HT1080 (cell line): ENCODE results near the gene GALNT9. TPM values are rescaled to one million over a fixed set of nuclear protein-coding genes. Genes with fewer than 3 reads are reported as not detected.
"Not testable (repeated sequence)": the region's sequence is repeated elsewhere in the genome, so short reads cannot be mapped to it uniquely, and the experiment has no call there.

Source experiments
- DNase-seq: peaks from one replicate; pipeline ENCODE4 v3.0.0-alpha.2; 2015; ENCODE audit warnings: low read depth
- polyA plus RNA-seq, 2 experiments: library from polyadenylated mRNA; depleted of rRNA; stranded (reverse); fragments of >200 nt; gene quantifications; 2 replicates each; pipeline ENCODE4 v1.2.3, GENCODE V29; 2015
- total RNA-seq: library from RNA; depleted of rRNA; stranded (reverse); fragments of >200 nt; shearing (Covaris generic); gene quantifications from 2 replicates; pipeline ENCODE4 v1.2.3, GENCODE V29; 2014; rRNA removed

The GALNT9 gene
- 0.30 TPM in 1 of 2 replicates, not detected in the other for total RNA-seq
- polyA plus RNA-seq (2015; cell fraction: cytosol; rRNA removed): 0.03 TPM in 1 of 2 replicates, not detected in the other
- polyA plus RNA-seq (2015; cell fraction: nucleus; rRNA removed): 0.14 TPM in 1 of 2 replicates, not detected in the other

DNA sequence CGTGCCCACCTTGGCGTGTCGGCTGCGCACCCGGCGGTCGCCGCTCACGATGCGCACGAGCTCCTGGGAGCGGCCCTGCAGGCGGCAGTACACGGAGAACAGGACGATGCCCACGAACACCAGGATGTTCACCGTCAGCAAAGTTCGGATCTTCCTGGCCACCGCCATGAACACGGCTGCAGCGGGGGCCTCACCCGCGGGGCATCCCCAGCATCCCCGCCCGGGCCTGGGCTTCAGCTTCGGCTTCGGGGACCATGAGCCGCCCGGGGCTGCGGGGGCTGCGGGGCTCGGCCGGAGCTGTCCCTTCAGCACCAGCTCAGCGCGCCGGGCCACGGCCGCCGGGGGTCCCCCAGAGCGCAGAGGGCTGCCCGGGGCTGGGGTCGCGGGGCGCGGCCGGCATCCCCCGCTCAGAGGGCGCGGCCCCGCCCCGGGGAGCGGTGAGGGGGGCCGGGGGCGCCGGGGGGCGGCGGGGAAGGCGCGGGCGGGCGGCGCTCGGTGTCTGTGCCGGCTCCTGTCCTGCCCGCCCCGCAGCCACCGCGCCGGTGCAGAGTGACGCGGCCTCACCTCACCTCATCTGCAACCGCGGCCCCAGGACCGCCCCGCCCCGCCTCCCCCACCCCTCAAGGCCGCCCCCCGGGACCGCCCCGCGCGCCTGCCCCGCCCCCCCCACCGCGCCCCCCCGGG lies at the start of gene GALNT9:
TSS of gene GALNT9 (minus strand) at position 554 of the 684 bp plus-strand sequence. CDS start at position 168, 386 bp downstream.
- DNase-seq: no peak

DNA sequence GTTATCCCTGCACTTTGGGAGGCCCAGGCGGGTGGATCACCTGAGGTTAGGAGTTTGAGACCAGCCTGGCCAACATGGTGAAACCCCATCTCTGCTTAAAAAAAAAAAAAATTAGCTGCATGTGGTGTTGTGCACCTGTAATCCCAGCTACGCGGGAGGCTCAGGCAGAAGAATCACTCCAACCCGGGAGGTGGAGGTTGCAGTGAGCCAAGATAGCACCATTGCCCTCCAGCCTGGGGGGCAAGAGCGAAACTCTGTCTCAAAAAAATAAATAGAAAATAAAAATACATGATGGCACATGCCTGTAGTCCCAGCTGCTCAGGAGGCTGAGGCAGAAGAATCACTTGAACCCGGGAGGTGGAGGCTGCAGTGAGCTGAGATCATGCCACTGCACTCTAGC lies 49.7 kb upstream of the GALNT9 start:
- DNase-seq: not testable (repeated sequence)

DNA sequence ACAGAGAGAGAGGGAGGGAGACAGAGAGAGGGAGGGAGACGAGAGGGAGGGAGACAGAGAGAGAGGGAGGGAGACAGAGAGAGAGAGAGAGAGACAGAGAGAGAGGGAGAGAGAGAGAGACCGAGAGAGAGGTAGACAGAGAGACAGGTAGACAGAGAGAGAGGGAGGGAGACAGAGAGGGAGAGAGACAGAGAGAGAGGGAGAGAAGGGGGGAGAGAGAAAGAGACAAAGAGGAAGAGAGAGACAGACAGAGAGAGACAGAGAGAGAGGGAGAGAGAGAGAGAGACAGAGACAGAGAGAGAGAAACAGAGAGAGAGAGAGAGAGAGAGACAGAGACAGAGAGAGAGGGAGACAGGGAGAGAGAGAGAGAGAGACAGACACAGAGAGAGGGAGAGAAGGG lies 47.8 kb upstream of the GALNT9 start:
- no peak for DNase-seq

DNA sequence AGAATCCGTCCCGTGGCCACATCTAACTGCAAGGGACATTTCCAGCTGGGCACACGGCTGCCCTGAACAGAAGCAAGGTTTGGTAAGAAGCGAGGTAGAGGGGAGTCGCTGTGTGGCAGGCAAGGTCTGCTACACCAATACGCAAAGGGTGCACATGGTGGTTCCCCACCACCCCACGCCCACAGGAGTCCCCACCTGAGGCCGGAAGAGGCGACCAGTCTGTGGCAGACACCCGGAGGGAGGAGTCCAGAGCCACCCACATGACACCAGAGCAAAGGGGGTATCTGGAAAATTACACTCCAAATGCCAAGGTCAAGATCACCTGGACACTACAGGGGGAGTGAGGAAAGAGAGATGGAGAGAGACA lies 47.1 kb upstream of the GALNT9 start:
- DNase-seq: no peak

DNA sequence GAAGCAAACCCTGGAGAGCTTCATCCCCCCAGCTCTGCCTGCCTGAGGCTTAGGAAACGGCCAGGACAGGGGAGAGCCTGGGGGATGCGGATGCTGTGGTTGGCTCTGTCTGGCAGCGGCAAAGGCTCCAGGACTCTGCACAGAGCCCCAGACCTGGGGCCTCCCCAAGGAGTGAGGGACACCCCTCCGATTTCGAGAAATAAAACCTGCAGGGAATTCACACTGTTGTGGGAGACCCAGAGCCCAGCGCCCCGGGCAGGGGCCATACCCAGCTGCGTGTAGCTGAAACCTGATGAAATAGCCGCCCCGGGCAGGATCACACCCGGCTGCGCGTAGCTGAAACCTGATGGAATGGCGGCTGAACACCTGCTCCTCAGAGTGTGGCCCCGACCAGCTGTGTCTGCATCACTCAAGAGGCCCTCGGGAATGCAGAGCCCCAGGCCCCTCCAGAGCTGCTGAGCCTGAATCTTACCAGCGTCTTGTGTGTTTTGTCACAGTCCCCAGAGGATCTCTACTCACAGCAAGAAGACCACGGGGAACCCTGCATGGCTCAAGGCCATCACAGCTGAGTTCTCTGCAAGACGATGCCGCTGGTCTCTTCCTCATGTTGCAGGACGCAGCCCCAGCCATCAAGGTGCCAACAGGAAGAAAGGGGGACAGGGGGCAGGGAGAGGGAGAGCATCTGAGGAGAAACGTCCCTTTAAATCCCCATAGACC lies 46.5 kb upstream of the GALNT9 start:
- DNase-seq: no peak

DNA sequence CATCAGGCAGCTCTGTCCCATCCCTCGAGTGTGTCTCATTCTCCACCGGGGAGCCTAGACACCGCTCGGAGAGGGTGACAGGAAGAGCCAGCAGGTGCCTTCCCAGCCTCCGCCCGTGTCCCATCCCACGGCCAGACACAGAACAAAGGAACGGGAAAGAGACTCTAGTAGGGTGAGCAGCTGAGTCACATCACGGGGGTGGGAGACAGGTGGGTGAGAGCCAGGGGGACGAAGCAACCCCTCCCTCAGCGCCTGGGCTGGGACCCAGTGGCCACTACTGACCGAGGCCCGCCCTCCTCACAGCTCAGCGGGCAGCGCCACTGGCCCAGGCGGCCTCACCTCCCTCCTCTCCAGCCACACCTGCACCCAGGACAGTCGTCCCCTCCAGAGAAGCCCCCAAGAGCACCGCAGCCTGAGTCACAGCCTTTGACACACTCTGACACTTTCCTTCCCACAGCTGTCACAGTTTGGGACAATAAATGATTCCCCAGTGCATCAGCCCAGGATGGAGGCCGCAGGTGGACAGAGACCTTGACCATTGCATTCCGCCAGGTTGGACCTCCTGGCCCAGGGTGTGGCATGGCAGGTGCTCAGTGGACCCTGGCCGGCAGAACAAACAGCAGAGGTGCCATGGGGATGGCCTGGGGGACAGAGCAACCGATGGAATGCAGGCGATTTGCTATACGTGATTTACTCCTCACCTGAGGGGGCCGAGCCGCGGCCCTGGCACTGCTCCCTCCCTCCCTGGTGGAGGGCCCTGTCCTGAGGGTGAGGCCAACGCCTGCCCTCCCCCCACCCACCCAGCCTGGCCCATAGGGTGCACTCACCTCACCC lies 45.4 kb upstream of the GALNT9 start:
- no peak for DNase-seq

DNA sequence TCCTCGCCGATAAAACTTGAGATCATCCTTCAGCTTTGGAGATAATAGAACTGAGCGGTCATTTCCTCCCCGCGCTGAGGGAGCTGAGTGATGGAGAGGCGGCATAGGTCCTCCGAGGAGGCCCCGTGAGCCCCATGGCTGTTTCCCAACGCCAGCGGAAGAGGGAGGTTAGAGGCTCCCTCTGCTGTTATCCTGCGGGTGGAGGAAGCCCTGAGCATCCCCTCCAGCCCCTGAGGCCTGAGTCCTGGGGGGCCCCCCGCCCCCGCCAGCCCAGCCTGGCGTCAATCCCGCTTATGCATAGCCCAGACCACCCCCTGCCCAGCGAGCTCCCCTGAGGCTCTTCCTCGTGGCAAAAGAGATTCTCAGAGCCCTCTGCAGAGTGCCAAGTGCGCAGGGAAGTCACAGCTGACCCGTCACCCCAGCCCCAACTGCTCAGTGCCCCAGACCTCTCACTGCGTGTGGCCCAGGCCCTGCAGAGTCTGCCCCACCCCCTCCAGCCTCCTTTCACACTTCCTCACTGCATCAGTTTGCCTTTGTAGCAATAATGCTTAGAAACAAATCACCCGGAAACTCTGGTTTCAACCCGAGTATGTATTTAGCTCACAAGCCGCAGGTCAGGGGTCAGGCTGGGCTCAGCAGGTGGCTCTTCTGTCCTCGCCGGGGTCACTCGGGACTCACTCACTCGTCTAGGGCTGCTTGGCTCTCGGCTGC lies 44.7 kb upstream of the GALNT9 start:
- no peak for DNase-seq

DNA sequence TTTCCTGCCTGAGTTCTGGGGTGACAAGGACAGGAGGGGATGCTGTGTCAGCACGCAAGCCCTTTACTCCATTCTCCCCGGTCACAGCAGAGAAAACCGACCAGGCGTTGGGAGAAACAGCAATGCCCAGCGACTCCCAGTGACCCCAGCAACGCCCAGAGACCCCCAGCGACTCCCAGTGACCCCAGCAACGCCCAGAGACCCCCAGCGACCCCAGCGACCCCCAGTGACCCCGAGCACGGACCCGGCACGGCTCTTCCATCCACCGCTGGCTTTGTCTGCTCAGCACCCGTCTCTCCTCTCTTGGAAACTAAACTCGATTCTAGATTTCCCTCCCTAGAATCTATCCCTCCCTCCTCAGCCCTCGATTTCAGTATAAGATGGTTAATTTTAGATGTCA lies 38.5 kb upstream of the GALNT9 start:
- DNase-seq: no peak

DNA sequence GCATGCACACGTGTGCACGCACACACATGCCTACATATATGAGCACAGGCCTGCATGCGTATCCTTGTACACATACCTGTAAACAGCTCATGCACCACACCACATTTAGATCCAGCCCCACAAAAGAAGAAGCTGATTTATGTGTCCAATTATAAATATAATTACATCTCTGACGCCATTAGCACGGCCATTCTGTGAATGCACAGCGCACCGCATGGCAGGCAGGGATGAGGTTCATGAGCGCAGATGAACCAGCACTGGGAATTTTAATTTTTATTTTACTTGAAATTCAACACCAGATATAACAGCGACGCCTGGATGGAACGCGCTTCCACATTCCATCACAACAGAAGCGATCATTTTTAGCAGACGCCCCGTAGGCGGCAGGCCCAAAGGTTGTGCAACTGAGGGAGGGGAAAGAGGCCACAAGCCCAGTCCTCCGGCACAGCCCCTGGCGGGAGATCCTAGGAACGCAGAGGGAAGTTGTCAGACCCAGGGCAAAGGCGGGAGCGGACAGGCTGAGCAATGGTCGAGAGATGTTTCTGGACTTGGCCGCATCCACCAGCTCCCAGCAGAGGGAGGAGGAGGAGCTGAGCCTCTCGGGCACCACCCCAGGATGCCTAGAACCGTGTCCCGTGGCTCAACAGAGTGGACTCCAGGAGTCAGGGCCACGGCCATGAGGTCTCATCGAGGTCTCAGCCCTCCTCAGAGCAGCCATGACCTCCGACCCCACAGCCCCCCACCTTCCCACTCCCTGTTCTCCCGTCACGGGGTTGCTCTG lies 37.9 kb upstream of the GALNT9 start:
- DNase-seq: no peak

DNA sequence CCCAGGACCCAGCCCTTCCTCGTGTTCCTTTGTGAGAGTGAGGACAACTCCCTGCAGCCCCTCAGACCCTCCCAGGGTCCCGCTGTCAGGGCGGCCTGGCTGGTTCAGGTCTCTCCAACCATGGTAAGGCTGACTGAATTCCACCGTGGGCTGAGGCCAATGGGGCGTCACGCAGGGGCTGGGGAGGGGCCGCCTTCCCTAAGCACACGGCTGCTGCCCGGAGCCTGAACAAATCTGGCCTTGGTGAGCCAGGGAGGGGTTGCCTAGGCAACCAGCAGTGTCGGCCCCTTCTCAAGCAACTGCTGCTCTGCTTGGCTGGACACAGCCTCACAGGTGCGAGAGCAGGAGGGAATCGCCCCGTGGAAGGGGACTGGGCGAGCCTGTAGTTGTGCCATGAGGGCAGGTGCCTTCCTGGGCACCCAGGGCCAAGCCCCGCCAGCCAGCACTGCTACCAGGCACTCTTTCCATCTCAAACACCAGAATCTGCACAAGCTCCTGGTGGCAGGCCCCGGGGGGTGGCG lies 37.0 kb upstream of the GALNT9 start:
- no peak for DNase-seq

DNA sequence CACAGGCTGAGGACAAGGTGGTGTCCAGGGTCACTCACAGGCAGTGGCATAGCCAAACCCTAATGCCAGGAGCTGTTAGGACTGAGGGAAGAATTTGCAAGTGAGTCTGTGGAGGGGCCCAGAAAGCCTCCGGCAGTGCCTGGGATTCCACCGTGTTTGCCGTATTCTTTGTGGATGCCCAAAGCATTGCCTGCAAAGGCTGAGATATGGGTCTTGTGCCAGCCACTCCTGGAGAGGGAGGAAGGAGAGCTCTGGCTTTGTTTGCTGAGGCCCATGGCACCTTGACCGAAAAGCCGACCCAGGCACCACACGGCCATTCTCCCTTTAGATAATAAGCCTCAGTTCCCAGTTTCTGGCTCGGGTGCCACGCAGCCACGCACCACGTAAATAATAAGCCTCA lies 35.8 kb upstream of the GALNT9 start:
- DNase-seq: no peak

DNA sequence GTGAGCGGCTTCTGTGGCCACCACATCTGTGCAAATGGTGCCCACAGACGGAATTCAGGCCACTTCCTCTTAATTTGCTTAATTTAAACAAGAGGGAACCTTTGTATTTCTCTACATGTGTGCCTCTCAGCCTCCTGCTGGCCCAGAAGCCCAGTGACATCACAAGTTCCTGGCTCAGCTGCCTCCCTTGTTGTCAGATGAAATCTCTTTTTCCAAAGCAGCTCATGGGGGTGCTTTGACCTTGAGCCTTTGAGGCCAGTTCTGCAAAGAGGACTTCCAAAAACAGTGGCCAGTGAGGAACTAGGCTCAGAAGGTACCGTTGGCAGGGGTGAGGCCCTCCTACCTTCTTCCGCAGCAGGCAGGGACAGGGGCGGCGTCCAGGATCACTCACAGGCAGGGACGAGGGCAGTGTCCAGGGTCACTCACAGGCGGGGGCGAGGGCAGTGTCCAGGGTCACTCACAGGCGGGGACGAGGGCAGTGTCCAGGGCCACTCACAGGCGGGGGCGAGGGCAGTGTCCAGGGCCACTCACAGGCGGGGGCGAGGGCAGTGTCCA lies 35.0 kb upstream of the GALNT9 start:
- no peak for DNase-seq

DNA sequence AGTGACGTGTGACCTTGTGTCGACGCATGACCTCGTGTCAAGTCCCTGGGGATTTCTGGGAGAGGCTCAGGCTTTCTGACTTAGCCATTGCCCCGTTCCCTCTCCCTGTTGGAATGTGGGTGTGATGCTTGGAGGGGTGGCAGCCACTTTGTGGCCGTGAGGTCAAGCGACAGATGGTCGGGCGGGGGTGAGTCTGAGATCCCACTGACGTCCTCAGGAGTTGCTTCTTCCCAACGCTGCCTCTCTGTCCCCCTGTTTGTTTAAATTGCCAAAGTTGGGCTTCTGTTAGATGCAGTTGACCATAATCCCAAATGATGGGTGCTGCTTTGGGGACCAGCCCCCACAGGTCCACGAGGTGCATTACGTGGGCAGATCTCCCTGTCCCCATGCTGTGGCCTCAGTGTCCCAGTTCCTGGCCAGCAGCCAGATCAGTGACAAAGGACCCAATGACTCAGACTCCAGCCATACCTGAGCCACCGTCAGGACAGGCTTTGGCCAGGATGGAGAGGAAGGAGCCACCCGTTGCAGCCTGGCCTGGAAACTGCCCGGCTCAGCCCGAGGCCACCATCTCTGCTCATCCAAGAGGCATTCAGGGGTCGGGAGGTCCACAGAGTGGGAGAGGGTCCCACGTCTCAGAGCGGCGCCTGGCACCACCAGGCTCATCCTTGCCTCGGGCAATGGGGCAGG lies 34.4 kb upstream of the GALNT9 start:
- no peak for DNase-seq

DNA sequence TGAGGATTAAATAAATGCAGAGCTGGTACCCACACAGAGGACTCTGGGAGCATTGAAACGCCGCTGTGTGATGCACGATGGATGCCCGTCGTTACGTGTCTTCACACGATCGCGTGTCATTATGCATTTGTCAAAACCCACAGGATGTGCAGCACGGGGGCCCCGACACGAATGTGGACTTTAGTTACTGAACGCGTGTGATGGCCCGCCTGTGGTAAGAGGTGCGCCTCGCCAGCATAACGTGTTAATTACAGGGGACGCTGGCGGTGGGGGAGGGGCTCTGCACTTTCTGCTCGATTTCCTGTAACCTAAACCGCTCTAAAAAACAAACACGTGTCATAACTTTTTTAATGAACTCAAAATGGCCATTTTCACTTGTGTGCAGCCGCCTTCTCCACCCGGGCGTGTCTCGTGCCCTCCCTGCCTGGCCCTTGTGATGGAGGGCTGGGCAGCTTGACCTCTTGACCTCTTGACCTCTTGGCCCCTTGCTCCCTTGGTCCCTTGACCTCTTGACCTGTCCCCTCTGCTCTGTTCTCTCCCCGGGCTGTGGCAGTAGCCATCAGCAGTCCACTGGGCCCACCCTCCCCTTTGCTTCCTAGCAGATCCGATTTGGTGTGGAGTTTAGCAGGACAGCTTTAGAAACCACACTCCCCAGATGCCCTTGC lies 33.7 kb upstream of the GALNT9 start:
- no peak for DNase-seq

DNA sequence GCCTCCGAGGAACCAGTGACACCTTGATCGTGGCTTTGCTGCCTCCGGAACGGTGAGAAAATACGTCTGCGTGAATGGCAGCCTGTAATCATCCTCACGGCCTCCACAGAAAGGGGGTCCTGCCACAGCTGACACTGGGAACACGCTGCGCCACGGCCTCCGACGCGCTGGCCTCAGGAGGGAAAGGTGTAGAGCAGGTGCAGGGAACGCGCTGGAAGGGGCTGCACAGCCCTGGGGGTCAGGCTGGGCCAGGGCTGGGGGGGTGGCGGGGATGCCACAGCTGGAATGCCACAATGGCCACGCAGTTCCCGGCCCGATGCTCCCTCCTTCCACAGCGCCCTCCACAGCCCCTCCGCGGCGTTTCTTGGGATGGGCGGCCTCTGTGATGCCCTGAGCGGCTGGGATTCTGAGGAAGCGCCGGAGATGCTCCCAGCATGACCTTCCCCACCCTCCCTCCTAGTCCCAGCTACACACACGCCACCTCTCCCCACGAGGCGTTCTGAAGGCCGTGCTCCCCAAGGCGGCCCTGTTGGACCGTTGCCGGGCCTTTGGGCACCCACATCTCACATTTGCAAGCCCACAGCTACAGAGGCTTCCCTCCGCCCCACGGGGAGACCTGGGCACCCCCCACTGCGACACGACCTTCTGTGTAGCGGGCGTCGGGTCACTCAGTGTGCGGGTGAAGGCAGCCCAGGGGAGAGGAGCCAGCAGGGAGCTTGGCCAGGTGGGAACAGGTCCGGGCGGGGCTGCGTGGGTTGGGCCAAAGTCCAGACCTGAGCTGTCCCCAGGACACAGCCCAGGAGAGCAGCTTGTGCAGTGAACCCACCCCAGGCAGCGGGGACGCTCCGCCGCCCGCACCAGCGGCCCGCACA lies 31.8 kb upstream of the GALNT9 start:
- no peak for DNase-seq

DNA sequence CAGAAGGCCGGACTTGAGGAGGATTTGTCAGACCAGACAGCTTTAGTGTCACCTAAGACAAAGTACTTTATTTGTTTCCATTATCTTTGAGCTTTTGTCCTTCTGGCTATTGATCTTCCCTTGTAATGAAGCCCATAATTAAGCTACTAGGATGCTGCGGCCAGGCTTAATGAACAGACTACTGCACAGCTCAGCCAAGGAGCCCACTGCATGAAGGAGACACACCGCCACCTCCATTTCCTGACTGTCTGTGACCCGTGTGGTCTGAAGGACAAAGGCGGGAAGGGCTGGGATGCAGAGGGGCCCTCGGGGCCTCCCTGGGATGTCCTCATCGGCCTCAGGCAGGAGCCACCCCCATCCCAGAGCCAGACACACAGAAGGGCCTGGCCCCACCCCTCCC lies 31.0 kb upstream of the GALNT9 start:
- DNase-seq: no peak

DNA sequence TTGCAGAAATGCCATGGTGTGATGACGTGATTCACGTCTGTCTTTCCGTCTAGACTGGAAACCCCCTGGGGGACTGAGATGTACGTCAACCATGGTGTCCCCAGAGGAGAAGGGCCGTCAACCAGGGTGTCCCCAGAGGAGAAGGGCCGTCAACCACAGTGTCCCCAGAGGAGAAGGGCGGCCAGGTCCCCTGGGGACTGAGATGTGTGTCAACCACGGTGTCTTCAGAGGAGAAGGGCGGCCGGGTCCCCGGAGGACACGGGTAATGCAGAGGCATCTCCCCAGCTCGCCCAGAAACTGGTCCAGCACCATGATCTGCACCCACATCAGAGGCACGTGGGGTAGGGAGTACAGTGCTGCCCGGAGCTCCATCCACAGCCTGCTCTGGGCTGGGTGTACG lies 30.6 kb upstream of the GALNT9 start:
- no peak for DNase-seq

DNA sequence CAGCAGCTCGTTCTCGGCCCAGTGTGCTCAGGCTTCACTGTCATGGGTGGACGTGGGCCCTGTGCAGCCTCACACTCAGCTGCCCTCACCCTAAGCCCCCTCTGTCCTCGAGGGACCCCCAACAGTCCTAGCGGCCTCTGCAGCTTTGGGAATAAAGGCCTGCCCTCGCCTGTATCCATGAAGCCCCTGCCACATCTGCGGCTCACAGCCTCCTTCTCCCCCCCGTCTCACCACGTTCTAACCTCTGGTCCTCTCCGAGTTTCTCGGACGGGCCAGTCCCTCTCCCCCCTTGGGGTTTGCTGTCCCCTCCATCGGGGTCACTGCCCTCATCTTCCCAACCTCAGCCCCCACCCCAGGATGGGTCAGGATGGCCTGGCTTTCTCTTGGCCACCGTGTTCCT lies 30.2 kb upstream of the GALNT9 start:
- no peak for DNase-seq
